GM18907 (cell line): ENCODE data around the gene LCN10.
"Not testable (repeated sequence)": the region's sequence is repeated elsewhere in the genome, so short reads cannot be mapped to it uniquely, and the experiment has no call there.

Experiments
- ATAC-seq: cut with Tn5 transposase; IDR thresholded peaks from one replicate; pipeline ENCODE4 v1.9.1; 2021; ENCODE audit warnings: mild to moderate bottlenecking, moderate library complexity; ENCODE audit not compliant: unreplicated experiment

The LCN10 gene

DNA sequence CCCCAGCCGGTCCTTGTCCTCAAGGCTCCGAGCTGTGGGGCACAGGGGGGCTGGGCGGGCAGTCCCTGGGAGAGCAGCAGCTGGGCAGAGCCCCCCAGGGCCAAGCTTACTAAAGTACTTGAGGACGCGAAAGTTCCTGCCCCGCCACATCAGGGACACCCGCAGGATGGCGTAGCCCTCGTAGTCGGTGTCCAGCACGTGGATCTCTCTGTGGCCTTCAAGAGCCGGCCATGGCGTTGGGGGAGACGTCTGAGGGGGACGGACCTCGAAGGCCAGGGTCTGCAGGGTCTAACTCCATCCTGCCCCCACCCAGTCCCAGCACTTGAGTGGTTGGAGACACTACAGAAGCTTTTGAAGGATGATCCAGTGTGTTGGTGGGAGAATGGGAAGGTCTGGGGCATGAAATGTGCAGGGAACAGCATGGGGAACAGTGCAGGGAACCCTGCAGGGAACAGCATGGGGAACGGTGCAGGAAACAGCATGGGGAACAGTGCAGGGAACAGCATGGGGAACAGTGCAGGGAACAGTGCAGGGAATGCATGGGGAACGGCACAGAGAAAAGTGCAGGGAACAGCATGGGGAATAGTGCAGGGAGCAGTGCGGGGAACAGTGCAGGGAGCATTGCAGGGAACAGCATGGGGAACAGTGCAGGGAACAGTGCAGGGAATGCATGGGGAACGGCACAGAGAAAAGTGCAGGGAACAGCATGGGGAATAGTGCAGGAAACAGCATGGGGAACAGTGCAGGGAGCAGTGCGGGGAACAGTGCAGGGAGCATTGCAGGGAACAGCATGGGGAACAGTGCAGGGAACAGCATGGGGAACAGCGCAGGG lies 12.8 kb upstream of the LCN10 start:
- not testable (repeated sequence) for ATAC-seq

DNA sequence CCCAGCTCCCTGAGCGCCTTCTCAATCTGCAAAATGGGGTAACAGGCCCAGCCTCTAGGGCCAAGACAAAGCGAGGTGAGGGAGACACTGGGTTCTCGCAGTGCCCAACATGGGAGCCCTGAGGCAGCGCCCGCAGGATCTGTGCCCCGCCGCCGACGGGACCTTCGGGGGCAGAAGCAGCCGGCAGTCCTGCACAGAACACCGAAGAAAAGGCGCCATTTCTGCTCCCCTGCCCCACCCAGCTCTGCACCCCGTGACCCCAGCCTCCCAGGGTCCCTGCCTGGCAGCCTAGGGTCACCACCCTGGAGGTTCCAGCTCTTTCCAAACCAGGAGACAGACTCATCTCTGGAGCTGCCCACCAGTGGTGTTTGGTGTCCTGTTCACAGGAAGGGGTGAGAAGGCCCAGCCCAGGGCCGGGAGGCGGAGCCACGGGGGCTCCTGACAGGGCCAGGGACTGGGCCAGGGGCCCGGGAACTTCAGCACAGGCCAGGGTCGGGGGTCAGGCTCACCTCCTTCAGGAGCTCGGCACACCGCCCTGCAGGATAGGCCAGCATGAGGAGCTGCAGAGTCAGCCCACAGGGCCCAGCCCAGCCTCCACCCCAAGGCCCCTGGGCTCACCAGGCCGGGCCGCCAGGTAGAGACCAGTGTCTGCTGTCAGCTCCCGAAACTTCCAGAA lies 12.0 kb upstream of the LCN10 start:
- ATAC-seq: no peak

DNA sequence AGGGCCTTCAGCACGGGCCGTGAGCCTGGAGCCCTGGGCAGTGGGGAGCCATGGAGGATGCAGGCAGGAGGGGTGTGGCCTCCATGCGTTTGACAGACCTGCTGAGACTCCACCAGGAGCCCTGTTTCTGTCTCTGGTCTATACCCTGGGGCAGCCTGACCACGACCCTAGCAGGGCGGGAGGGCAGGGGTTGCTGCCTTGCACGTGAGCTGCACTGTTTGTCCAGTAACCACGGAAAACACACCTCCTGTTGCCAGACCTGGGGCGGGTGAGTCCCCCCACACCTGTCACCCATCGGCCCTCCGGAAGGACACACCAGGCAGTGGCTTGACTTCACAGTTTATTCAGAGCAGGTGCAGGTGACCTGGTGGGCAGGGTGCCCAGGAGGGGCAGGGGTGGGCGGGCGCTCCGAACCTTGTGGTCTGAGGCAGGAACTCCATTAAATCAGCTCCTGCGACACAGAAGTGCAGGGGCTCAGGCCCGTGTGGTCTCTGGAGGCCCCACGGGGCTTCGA lies 11.4 kb upstream of the LCN10 start:
- no peak for ATAC-seq

DNA sequence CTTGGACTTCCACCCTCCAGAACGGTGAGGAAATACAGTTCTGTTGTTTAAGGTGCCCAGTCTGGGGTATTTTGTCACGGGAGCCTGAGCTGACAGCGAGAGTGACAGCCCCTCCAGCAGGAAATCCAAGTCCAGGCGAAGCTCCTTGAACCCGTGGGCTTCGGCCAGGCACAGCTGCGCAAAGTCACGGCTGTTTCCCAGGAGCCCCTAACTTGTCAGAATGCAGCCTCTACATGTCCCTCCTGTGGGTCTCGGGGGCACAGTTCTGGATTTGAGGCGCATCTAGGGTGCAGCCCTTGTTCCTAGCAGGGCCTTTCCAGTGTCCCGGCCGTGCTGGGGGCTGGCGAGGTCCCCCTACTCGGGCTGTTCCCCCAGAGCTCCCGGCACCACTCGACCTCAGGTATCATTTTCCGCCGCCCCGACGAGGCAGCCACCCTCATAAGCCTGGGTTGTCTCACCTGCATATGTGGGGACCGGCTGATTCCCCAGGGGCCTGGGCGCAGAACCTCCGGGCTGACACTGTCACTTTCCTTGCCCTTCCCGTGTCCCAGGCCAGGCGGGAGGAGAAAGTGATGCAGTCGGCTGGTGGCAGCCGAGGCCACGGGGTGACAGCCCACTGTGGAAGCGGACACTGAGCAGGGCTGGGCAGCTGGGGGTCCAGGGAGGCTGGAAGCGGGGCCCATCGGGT lies 10.8 kb upstream of the LCN10 start:
- ATAC-seq: no peak

DNA sequence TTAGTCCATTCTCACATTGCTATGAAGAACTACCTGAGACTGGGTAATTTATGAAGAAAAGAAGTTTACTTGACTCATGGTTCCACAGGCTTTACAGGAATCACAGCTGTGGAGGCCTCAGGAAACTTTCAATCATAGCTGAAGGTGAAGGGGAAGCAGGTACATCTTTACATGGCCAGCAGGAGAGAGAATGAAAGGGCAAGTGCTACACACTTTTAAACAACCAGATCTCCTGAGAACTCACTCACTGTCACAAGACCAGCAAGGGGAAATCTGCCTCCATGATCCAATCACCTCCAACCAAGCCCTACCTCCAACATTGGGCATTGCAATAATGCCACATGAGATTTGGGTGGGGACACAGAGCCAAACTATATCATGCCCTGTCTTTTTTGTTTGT lies 9.1 kb upstream of the LCN10 start:
- ATAC-seq: no peak

DNA sequence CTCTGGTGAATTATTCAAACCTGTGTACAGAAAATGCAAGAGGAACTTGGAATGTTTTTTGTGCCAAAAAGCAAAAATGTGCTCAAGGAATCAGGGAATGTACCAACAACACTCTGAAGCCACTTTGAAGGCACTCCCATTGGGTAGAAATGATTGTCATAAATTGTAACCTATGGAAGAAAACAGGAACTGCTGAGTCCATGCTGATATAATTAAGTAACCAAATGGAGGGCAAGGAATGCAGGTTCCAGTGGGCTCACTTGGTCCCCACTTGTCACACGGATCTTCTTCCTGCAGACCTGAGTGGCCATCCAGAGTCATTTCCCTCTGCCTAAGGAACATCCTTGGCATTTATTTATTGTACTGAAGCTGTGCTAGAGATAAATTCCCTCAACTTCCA lies 8.5 kb upstream of the LCN10 start:
- ATAC-seq: no peak

DNA sequence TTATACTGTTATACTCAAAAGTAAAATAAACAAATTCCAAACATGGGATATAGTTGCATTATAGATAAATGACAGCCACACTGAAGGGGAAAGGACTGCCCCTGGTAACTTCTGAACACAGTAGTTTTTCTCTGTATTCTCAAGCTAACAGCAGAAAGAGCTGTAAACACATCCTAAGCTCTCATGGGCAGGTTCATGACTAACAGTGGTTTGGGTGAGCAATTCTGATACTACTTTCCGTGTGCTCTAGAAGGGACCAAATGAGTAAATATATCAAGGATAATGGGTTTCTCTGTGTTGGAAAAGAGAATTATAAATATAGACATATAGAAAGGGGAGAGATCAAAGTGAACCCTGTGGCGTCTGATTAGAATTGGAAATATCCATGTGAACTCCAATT lies 7.8 kb upstream of the LCN10 start:
- ATAC-seq: no peak

DNA sequence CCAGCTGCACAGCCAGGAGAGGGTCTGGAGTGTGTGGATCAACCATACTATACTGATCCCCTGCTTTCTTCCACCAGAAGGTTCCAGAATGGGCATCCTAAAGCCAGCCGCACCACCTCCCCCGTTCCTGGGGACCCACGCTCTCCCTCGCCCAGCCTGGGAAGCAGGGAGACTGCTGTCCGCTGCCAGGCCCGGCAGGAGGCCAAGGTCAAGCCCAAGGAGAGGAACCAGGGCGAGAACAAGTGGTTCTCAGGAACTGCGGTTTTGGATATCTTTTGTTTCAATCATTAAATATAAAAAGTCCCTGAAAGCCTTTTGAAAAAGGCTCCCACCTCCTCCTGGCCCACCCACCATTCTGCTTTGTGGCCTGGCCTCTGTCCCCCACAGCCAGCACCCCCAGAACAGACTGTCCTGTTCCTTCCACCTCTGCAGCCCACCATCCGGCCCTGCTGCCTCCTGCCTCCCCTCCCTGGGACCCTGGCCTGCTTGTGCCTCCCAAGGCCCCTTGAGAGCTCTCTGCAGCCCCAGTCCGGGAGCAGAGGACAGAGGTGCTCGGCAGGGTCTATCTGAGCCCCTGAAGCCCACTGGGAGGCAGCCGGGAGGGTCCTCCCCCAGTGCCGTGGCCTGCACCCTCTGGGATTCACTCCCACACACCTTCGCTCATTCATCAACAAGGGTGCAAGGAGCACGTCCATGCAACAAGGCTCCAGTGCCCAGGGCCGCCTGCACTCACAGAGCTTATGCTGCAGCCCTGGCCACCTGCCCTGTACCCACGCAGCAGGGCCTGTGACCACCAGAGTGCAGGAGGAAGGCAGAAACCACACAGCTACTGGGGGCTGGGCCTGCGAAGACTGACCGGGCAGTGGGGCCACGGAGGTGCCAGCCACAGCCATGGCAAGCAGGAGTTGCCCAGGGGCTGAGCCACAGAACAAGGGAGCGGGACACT lies 6.2 kb upstream of the LCN10 start:
- ATAC-seq: no peak

DNA sequence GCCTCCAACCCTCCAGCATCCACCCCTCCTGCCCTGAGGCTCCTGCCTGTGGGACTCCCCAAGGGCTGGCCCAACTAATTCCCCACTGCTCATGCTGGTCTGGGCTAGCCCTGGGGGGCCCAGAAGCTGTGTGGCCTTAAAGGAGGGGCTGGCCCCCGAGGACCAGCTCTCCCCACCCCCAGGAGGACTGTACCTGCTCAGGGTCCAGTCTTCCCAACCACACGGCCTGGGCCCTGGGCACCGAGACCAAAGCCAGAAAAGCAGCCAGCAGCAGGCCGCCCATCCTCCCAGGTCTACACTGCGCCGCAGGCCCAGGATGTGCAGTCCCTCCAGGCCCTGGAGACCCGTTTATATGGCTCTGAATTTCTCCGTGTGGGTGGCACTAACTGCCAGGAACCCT lies 5.5 kb upstream of the LCN10 start, which contains the start of gene LCN6:
Gene LCN6 (minus strand): TSS at position 325 of the 400 bp plus-strand sequence. CDS start 42 bp downstream, at position 283.
- no peak for ATAC-seq

DNA sequence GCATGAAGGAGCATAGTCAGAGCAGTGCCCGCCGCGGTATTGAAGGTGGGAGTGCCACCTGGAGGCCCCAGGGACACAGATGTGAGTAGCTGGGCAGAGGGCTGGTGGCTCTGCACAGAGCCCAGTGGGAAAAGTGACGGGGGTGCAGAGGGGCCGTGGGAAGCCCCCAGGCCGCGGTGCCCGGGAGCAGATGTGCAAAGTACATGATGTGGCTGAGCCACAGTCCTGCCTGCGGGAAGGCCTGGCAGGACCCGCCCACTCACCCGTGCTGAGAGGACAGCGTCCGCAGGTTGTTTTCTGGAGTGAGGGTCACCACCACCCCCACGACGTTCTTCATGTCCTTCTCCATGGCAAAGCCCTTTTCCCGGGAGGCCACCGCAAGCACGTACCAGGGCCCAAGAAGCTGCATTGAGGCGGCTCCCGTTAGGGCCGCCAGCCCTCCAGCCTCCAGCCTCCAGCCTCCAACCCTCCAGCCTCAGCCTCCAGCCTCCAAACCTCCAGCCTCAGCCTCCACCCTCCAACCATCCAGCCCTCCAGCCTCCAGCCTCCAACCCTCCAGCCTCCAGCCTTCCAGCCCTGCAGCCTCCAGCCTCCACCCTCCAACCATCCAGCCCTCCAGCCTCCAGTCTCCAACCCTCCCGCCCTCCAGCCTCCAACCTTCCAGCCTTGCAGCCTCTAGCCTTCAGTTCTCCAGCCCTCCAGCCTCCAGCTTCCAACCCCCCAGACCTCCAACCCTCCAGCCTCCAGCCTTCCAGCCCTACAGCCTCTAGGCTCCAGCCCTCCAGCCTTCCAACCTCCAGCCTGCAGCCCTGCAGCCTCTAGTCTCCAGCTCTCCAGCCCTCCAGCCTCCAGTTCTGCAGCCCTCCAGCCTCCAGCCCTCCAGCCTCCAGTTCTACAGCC lies 4.7 kb upstream of the LCN10 start:
- ATAC-seq: no peak

DNA sequence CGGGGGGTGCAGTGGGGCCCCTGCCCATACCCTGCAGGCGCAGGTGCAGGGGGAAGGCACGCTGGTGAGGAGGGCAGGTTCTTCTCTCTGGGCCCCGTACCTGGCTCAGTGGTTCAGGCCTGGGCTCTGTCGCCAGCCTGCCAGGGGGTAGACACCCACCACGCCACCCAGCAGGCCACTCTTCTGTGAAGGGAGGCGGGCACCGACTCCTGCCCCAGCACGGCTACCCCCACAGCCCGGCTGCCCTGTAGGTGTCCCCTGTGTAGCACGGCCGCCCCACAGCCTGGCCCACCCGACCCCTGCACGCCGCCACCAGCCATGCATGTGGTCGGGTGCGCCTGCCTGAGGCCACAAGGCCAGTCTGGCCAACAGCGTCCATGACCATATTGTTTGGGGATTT lies 3.9 kb upstream of the LCN10 start:
- ATAC-seq: no peak

DNA sequence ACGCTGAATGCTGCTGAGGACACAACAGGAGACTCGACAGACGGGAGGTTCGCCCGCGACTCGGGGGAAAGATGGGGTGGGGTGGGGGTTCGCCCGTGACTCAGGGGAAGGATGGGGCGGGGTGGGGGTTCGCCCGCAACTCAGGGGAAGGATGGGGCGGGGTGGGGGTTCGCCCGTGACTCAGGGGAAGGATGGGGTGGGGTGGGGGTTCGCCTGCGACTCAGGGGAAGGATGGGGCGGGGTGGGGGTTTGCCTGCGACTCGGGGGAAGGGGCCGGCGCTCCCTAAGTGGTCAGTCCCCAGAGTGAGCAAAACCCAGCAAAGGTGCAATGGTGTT lies 3.4 kb upstream of the LCN10 start:
- no peak for ATAC-seq

DNA sequence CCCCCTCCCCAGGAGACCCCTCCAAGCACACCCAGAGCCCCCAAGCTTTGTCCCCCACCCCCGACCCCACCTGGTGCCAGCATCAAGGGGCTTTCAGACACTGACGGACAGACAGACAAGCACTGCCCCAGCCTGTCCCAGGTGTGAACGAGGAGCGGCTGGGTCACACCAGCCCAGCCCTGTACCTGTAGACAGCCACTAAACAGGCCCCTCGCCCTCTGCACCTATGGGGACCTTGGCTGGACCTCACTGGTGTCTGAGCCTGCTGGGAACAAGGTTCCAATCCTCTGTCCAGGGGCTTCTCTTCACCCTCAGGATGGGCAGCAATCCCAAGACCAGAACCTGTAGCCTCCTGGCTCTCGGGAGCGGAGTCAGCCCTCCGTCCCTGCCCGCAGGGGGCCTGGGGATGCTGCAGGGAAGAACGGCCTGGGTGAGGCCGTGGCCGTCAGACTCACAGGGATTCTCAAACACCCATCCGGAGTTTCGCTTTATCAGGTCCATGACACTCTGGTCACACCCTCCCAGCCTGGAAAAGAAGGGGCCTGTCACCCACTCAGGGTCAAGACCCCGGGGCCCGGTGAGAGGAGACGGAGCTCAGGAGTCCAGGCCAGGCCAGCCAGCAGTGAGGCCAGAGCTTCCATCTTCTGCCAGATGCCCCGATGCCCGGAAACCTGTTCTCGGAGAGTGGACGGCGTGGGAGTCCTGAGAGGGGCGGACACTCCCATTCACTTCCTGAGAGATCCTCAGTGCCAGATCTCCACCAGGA lies 2.8 kb upstream of the LCN10 start:
- no peak for ATAC-seq

DNA sequence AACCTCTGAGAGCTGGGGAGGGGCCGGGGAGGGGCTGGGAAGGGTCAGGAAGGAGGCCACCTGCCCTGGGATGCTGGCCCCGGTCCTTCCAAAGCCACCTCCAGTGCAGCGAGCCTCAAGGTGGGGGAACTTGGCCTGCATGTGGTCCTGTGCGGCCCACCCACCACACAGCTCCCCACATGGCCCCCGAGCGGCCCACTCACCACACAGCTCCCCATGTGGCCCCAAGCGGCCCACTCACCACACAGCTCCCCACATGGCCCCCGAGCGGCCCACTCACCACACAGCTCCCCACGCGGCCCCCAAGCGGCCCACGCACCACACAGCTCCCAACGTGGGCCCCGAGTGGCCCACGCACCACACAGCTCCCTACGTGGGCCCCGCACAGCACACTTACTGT lies 2.0 kb upstream of the LCN10 start:
- ATAC-seq: no peak

DNA sequence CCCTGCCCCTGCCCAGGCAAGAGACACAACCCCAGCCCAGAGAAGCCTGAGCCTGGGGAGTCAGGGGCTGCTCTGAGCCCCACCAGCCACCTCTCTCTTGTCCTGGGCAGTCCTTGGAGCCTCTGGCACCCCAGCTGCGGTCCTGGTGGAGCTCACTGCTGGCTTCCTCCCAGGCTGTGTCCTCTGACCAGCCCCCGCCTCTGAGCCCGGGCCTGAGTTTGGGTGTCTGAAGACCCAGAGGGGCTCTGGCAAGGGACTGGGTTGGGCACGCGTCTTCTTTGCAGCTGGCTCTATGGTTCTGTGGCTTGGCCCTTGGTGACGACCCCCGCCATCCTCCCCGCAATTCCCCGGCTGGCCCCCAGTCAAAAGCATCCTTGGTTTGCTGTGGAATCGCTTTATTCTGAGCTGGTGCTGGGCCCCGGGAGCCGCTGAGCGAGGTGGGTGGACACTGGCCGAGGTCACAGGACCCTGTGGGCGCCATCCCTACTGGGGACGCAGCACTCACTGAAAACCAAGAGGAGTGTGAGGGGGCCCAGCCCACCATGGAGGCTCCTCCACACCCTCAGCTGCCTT lies 985 bp upstream of the LCN10 start:
- no peak for ATAC-seq

DNA sequence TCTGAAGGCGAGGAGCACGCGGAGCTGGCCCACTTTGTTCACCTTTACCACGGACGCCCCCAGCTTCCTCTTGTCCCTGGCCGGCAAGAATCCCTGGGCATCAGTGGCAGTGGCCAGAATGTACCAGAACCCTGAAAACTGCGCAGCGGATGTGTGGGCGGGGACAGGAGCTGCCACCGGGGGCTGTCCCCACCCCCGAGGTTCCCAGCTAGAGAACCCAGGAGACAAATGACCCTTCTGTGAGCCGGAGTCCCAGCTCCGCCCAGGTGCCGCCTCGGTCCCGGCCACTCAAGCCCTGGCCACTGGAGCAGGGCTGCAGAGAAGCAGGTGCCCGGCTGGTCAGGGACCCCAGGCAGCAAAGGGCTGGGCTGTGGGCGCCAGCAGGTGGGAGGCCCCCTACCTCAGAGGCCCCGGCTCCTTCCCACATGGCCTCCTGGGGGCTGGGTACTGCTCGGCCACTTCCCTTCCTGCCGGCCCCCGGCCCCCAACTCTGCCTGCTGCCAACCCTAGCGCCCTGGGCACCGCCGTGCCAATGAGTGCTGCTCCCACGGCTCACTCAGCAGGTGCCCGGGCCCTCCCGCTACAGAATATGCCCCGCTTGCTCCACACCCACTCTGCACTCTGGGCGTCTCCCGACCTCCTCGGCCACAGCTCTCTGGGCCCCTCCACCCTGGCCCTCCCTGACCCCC lies 713 bp downstream of the LCN10 start:
- no peak for ATAC-seq

DNA sequence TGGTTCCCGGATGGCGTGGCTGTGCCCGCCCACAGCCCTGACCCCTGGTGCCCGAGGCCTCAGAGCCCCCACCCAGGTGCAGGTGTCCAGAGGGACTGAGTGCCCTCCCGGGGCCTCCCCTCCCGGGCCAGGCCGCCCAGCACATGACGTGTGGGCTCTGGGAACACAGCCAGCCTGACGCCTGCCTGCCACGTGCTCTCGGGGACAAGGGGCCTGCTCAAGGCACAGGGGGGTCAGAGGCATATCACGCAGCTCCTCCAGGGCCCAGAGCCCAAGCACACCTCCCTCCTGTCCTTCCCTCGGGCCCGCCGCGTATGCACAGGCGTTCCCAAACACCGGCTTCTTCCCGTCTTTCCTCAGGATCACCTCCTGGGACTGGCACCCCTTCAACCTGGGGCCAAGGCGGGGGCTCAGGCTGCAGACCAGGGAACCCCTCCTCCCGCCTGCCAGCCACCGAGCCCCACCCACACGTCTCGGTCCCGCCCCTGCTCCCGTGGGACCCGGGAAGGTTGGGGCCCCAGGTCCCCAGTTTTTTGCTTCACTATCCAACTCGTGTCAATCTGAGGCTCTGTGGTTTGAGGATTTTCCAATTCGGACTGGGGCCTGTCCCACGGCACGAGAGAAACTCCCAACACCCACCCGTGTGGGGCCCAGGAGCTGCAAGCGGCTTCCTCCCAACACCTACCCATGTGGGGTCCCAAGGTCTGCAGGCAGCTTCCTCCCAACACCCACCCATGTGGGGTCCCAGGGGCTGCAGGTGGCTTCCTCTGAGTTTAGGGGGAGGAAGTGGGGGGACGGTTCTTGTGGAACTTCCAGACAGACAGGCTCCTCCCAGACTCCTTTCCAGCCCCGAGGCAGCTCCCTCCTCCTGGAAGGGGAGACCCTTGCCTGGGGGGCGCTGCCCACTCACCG lies 1.5 kb downstream of the LCN10 start:
- no peak for ATAC-seq
